Neural cell (in vitro differentiated cells): Measurements from ENCODE around the gene LZTS3. TPM values are rescaled to one million over a fixed set of nuclear protein-coding genes. Genes with fewer than 3 reads are reported as not detected.

ENCODE experiments used
- H2AFZ ChIP-seq: fragments of 200-600, 300-800 bp; sonication (generic), shearing (Covaris generic); 2 replicates; pipeline ENCODE4 v1.6.0; 2014; ENCODE audit warnings: low read depth, mild to moderate bottlenecking, antibody characterized with exemption, low read length, moderate library complexity
- H3F3A ChIP-seq: fragments of 200-600 bp; shearing (Covaris generic); 2 replicates; pipeline ENCODE4 v1.6.1; 2016; ENCODE audit warnings: mild to moderate bottlenecking, moderate library complexity, mixed read lengths, antibody characterized with exemption, low read length; ENCODE audit not compliant: insufficient read depth, poor library complexity, severe bottlenecking
- H3K27ac ChIP-seq: fragments of 200-600, 300-800 bp; sonication (generic), shearing (Covaris generic); 2 replicates; pipeline ENCODE4 v1.5.1; 2014; ENCODE audit warnings: mild to moderate bottlenecking, low read length, moderate library complexity
- H3K27me3 ChIP-seq: fragments of 300-800, 200-600 bp; sonication (generic), shearing (Covaris generic); 2 replicates; pipeline ENCODE4 v1.6.0; 2014; ENCODE audit warnings: mild to moderate bottlenecking, low read depth, low read length, moderate library complexity; ENCODE audit not compliant: insufficient read depth
- H3K36me3 ChIP-seq: fragments of 300-800, 200-600 bp; sonication (generic), shearing (Covaris generic); 2 replicates; pipeline ENCODE4 v1.5.1; 2014; ENCODE audit warnings: mild to moderate bottlenecking, antibody characterized with exemption, low read length, moderate library complexity; ENCODE audit not compliant: insufficient read depth
- H3K4me2 ChIP-seq: fragments of 300-800, 200-600 bp; sonication (generic), shearing (Covaris generic); 2 replicates; pipeline ENCODE4 v1.6.0; 2014; ENCODE audit warnings: mild to moderate bottlenecking, low read length
- H3K4me3 ChIP-seq: fragments of 300-800, 200-600 bp; sonication (generic), shearing (Covaris generic); 2 replicates; pipeline ENCODE4 v1.5.1; 2014; ENCODE audit warnings: mild to moderate bottlenecking, low read length, moderate library complexity
- H3K79me2 ChIP-seq: fragments of 200-600 bp; shearing (Covaris generic); replicated peaks from 2 replicates; pipeline ENCODE4 v1.6.0; 2014; ENCODE audit warnings: mild to moderate bottlenecking, low read length, moderate library complexity; ENCODE audit not compliant: insufficient read depth
- H3K9ac ChIP-seq: fragments of 300-800, 200-600 bp; sonication (generic), shearing (Covaris generic); 2 replicates; pipeline ENCODE4 v1.6.1; 2016; ENCODE audit warnings: mild to moderate bottlenecking, low read length, mixed read lengths
- H3K9me2 ChIP-seq: fragments of 200-600 bp; shearing (Covaris generic); 2 replicates; pipeline ENCODE4 v1.6.1; 2016; ENCODE audit warnings: mild to moderate bottlenecking, low read length, mixed read lengths; ENCODE audit not compliant: insufficient read depth
- H3K9me3 ChIP-seq: fragments of 200-600, 300-800 bp; sonication (generic), shearing (Covaris generic); 2 replicates; pipeline ENCODE4 v1.6.1; 2016; ENCODE audit warnings: mild to moderate bottlenecking, mixed run types, low read length, moderate library complexity, mixed read lengths
- H4K20me1 ChIP-seq: fragments of 200-600 bp; shearing (Covaris generic); 2 replicates; pipeline ENCODE4 v1.6.1; 2016; ENCODE audit warnings: mild to moderate bottlenecking, mixed run types; ENCODE audit not compliant: insufficient read depth
- CTCF ChIP-seq: fragments of 450-650 bp; IDR thresholded peaks from 2 replicates; pipeline ENCODE4 v1.5.1; 2014; ENCODE audit warnings: antibody characterized with exemption, mild to moderate bottlenecking, moderate library complexity; ENCODE audit not compliant: poor library complexity, severe bottlenecking
- EP300 ChIP-seq: fragments of 450-650 bp; conservative IDR thresholded peaks from 2 replicates; pipeline ENCODE4 v1.6.1; 2014; ENCODE audit warnings: antibody characterized with exemption, mild to moderate bottlenecking, moderate library complexity; ENCODE audit not compliant: poor library complexity, severe bottlenecking
- EZH2 ChIP-seq: fragments of 200-600, 300-800 bp; shearing (Covaris generic), sonication (generic); IDR thresholded peaks from 2 replicates; pipeline ENCODE4 v1.6.1; 2014; ENCODE audit warnings: antibody characterized with exemption, low read length, borderline replicate concordance, mild to moderate bottlenecking; ENCODE audit not compliant: insufficient read depth, poor library complexity, severe bottlenecking
- MXI1 ChIP-seq: fragments of 450-650 bp; conservative IDR thresholded peaks from 2 replicates; pipeline ENCODE4 v1.6.1; 2014; ENCODE audit warnings: antibody characterized with exemption, mild to moderate bottlenecking; ENCODE audit not compliant: poor library complexity, severe bottlenecking
- POLR2AphosphoS5 ChIP-seq: IDR thresholded peaks from 2 replicates; pipeline ENCODE4 v1.6.1; 2012
- RAD21 ChIP-seq: fragments of 450-650 bp; conservative IDR thresholded peaks from 2 replicates; pipeline ENCODE4 v1.6.1; 2014; ENCODE audit warnings: antibody characterized with exemption, mild to moderate bottlenecking, moderate library complexity
- REST ChIP-seq: IDR thresholded peaks from 2 replicates; pipeline ENCODE4 v1.6.1; 2012; ENCODE audit warnings: borderline replicate concordance
- SMC3 ChIP-seq: fragments of 450-650 bp; conservative IDR thresholded peaks from 2 replicates; pipeline ENCODE4 v1.6.1; 2014; ENCODE audit warnings: antibody characterized with exemption, mild to moderate bottlenecking, moderate library complexity; ENCODE audit not compliant: poor library complexity
- TAF1 ChIP-seq: IDR thresholded peaks from 2 replicates; pipeline ENCODE4 v1.6.1; 2012; ENCODE audit warnings: low read depth
- polyA plus RNA-seq: library from polyadenylated mRNA; depleted of rRNA; stranded (reverse); fragments of >200 nt; gene quantifications from 2 replicates; pipeline ENCODE4 v1.2.3, GENCODE V29; 2014

The LZTS3 gene
- polyA plus RNA-seq, 1 donor from 2014 or later, result 33.8 TPM

- H2AFZ ChIP-seq, result no peak overlapping the region
- no peaks in the 10 kb centered on the region for H3K9me2 ChIP-seq
- no peaks in the 10 kb centered on the region for H3K36me3 ChIP-seq
- no peaks in the 10 kb centered on the region for H3K79me2 ChIP-seq
- no peaks in the 10 kb centered on the region for H3K27me3 ChIP-seq
- H4K20me1 ChIP-seq, result no peaks in the 10 kb centered on the region
- no peak overlapping the region for H3K4me2 ChIP-seq
- no peaks in the 10 kb centered on the region for H3K9me3 ChIP-seq
- H3K27ac ChIP-seq, result no peak overlapping the region
- H3F3A ChIP-seq, result no peaks in the 10 kb centered on the region
- TF ChIP-seq MXI1, result no peak
- no peak overlapping the region for H3K4me3 ChIP-seq
- H3K9ac ChIP-seq, result no peak overlapping the region
Observed at GRCh38 chr20:3181270-3181669, 7.9 kb upstream of the LZTS3 start.

- H3K9me2 ChIP-seq, result no peaks in the 10 kb centered on the region
- H3K79me2 ChIP-seq, result no peaks in the 10 kb centered on the region
- no peaks in the 10 kb centered on the region for H4K20me1 ChIP-seq
- H3K9me3 ChIP-seq, result no peaks in the 10 kb centered on the region
- H3K4me2 ChIP-seq, result no peak overlapping the region
- H3K36me3 ChIP-seq, result no peaks in the 10 kb centered on the region
- no peak for TF ChIP-seq REST
- TF ChIP-seq RAD21, result no peak
- TF ChIP-seq POLR2AphosphoS5, result no peak
- TF ChIP-seq EP300, result no peak
- no peak for TF ChIP-seq SMC3
- no peak for TF ChIP-seq TAF1
- no peak for TF ChIP-seq EZH2
- TF ChIP-seq MXI1, result no peak
- TF ChIP-seq CTCF, result no peak
- no peak overlapping the region for H3K9ac ChIP-seq
- H3K27me3 ChIP-seq, result no peaks in the 10 kb centered on the region
- no peaks in the 10 kb centered on the region for H3F3A ChIP-seq
- no peak overlapping the region for H3K4me3 ChIP-seq
- H2AFZ ChIP-seq, result no peak overlapping the region
- no peak overlapping the region for H3K27ac ChIP-seq
Observed at GRCh38 chr20:3180319-3180718, 7.0 kb upstream of the LZTS3 start.
